Measurements from ENCODE around the gene TLL1. TPM values are rescaled to one million over a fixed set of nuclear protein-coding genes. Genes with fewer than 3 reads are reported as not detected.

TLL1 gene
- total and polyA plus RNA-seq, 9 donors, result 0.35 to 12.9 (median 1.3) TPM

DNA sequence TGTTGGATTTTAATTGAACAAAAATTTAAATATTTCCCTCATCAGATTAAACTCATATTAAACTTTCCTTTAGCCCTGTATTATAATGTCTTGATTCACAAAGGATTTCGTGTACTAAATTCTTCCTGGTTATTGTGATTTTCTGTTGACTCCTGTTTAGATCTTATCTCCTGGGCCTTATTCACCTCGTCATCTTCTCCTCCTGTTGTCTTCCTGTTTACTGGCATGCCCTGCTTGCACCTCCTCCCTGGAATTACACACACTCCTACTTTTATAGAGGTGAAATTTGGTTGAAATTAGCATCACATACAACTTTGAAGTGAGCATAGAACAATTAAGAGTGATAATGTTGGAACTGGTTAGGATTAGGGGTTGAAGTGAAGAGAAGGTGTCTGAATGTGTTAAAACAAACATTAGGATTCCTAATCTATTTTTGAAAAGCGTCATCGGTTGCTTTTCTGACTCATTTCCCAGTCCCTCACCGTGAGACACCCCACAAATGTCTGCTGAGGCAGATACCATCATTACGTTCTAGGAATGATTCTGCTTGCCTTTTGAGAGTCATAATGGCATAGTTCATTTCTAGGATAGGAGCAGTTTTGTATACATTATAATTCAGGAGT is 32.5 kb downstream of the TLL1 start:
- WGBS, 3 donors, result 49 to 57% (median 54%) methylated on average over 6 of the region's 6 CpGs
- H3K27ac ChIP-seq, result no peak overlapping the region
- H3K9me3 ChIP-seq, result no peaks in the 10 kb centered on the region
- no peaks in the 10 kb centered on the region for H3K36me3 ChIP-seq
- intact Hi-C loops (cut with DNase I), result no loop called here
- no peak for DNase-seq
- H3K4me3 ChIP-seq, result no peak overlapping the region
- no peaks in the 10 kb centered on the region for H3K4me1 ChIP-seq (ENCODE audit: insufficient read depth)
- no peaks in the 10 kb centered on the region for H3K27me3 ChIP-seq
- TF ChIP-seq POLR2A (IDR thresholded peaks at IDR 0.05), result no peak
- TF ChIP-seq EP300 (IDR thresholded peaks at IDR 0.05), result no peak
- no peak for TF ChIP-seq CTCF (IDR thresholded peaks at IDR 0.05)

DNA sequence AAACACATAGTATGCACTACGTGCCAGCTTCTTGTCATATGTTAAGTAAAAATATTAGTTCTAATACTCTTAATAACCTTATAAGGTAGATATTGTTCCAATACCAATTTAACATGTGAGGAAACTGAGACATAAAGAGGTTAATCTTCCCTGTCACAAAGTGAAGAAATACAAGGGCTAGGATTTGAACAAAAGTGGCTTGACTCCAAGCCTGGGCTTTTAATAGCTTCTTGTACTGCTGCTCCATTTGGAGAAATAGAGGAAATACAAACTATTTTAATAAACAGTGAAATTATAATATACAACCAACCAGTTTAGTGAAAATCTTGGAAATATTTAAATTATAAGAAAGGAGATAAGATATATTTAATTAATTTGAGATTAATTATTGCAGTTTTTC is 33.2 kb downstream of the TLL1 start:
- Histone ChIP-seq H3K9me3 (no peaks in the 10 kb centered on the region), H3K4me3 (no peak overlapping the region), H3K27me3 (no peaks in the 10 kb centered on the region), H3K4me1 (ENCODE audit: insufficient read depth) (no peaks in the 10 kb centered on the region), H3K27ac (no peak overlapping the region), H3K36me3 (no peaks in the 10 kb centered on the region)
- DNase-seq, result no peak
- TF ChIP-seq EP300 (IDR thresholded peaks at IDR 0.05) (no peak), CTCF (IDR thresholded peaks at IDR 0.05) (no peak), POLR2A (IDR thresholded peaks at IDR 0.05) (no peak)
- WGBS, 3 donors, result 69 to 78% (median 71%) methylated on average over 1 of the region's 1 CpG
- intact Hi-C loops (cut with DNase I), result no loop called here

GRCh38 chr4:165909947-165910346 is 36.9 kb downstream of the TLL1 start:
- H3K27ac ChIP-seq, result no peak overlapping the region
- no peaks in the 10 kb centered on the region for H3K27me3 ChIP-seq
- H3K36me3 ChIP-seq, result no peaks in the 10 kb centered on the region
- no peak for TF ChIP-seq CTCF (IDR thresholded peaks at IDR 0.05)
- no peak for TF ChIP-seq POLR2A (IDR thresholded peaks at IDR 0.05)
- no peak for TF ChIP-seq EP300 (IDR thresholded peaks at IDR 0.05)
- 55 to 71% (median 64%) methylated on average over 2 of the region's 2 CpGs for WGBS, 3 donors
- H3K9me3 ChIP-seq, result no peaks in the 10 kb centered on the region
- H3K4me1 ChIP-seq (ENCODE audit: insufficient read depth), result no peaks in the 10 kb centered on the region
- intact Hi-C loops (cut with DNase I), result no loop called here
- no peak for DNase-seq
- H3K4me3 ChIP-seq, result no peak overlapping the region

DNA sequence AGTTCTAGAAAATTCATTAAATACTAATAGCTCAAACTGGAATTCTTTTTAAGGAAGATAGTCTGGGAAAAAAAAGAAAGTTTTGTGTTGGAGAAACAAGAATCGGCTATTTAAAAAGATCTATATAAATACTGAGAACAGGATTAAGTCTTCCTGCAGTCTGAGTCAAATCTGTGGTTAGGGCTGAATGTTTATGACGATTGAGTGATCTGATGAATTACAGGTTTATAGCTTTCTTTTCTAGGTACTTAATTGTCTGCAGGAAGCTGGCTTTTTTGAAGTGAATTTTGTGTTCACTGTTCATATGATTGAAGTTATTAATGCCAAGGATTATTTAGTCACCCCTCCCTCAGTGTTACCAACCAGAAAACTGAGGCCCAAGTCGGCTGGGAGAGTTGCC is 42.2 kb downstream of the TLL1 start:
- DNase-seq, result no peak
- H3K36me3 ChIP-seq, result no peaks in the 10 kb centered on the region
- H3K4me3 ChIP-seq, result no peak overlapping the region
- WGBS, 3 donors, result 40 to 59% (median 45%) methylated on average over 3 of the region's 3 CpGs
- TF ChIP-seq POLR2A (IDR thresholded peaks at IDR 0.05) (no peak), CTCF (IDR thresholded peaks at IDR 0.05) (no peak), EP300 (IDR thresholded peaks at IDR 0.05) (no peak)
- no peak overlapping the region for H3K27ac ChIP-seq
- no peaks in the 10 kb centered on the region for H3K27me3 ChIP-seq
- intact Hi-C loops (cut with DNase I), result no loop called here
- H3K4me1 ChIP-seq (ENCODE audit: insufficient read depth), result no peaks in the 10 kb centered on the region
- no peaks in the 10 kb centered on the region for H3K9me3 ChIP-seq
